Stimulated activated effector memory CD8-positive, alpha-beta T cell treated with anti-CD3 and anti-CD28 coated beads, Interleukin-12 subunit alpha, Interleukin-12 subunit beta, amount 100 ng/mL, for 72 hours (primary cell): ENCODE data around the gene EVI5L.
"Not testable (repeated sequence)": the region's sequence is repeated elsewhere in the genome, so short reads cannot be mapped to it uniquely, and the experiment has no call there.

Experiments used
- ATAC-seq: fragments of 150-1000 bp; cut with Tn5 transposase; 2 replicates; pipeline ENCODE4 v1.10.0; 2021
- DNase-seq, 2 donors: peaks; one replicate each; pipeline ENCODE4 v3.0.0; 2021 to 2022; ENCODE audit warnings: low spot score in 2 of 2
- H3K27ac Mint-ChIP-seq: one replicate; pipeline ENCODE4 v1.8.0; 2022; ENCODE audit warnings: mild to moderate bottlenecking, mixed read lengths
- H3K36me3 Mint-ChIP-seq: one replicate; pipeline ENCODE4 v1.8.0; 2022; ENCODE audit warnings: mild to moderate bottlenecking, mixed read lengths
- H3K4me1 Mint-ChIP-seq: one replicate; pipeline ENCODE4 v1.8.0; 2022; ENCODE audit warnings: mixed read lengths
- H3K4me3 Mint-ChIP-seq: one replicate; pipeline ENCODE4 v1.8.0; 2022; ENCODE audit warnings: mild to moderate bottlenecking, mixed read lengths
- H3K9me3 Mint-ChIP-seq: one replicate; pipeline ENCODE4 v1.8.0; 2022; ENCODE audit warnings: mixed read lengths

EVI5L gene

DNA sequence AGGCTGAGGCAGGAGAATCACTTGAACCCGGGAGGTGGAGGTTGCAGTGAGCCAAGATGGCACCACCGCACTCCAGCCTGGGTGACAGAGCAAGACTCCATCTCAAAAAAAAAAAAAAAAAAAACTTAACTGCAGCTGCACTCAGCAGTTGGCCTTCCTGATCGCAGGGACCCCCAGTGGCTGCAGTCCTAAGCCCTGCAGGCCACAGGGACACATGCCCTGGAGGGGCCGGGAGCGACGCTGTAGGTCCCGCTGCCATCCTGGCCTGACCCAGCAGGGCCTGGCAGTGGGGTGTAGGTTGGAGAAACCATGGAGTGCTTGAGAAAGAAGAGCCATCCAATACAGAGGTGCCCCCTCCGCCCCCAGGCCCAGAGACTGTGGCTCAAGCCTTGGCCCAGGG is 29.1 kb downstream of the EVI5L start:
- not testable (repeated sequence) for ATAC-seq, H3K4me1 Mint-ChIP-seq, H3K9me3 Mint-ChIP-seq, H3K27ac Mint-ChIP-seq, DNase-seq, H3K4me3 Mint-ChIP-seq, H3K36me3 Mint-ChIP-seq

DNA sequence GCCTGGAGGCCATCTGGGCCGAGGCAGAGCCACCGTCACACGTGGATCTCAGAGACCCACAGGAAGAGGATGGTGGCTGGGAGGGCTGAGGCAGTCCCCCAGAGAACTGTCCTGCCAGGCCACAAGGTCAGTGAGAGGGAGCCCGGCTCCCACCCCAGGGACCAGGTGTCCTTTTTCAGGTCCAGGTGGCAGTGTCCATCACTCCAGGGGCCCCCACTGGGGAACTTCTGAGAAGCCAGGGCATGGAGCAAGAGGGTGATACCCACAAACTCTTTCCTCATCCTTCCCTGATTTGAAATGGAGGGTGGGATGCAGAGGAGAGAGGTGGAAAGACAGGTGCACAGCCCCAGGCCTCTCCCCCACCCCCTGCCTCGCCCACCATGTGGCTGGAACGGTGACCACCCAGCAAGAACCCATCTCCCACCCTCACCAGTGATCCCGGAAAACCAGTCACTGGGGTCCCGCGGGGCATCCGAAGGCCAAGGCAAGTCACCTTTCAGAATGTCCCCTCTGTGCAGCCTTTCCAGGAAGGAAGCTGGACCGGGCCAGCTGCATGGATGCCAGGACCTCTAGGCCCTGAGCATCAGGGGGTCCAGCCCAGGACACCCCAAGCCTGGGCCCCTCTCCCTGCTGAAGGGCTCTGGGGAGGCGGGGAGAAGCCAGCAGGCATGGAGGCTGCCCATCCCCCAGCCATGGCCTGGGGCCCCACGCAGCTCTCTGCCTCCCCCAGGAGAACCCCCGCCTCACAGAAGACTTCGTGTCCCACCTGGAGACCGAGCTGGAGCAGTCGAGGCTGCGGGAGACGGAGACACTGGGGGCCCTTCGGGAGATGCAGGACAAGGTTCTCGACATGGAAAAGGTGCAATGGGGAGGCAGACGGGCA is 30.1 kb downstream of the EVI5L start:
- no peak overlapping the region for H3K4me3 Mint-ChIP-seq
- H3K4me1 Mint-ChIP-seq, result peaks cover 5% of the 10 kb centered on the region
- H3K36me3 Mint-ChIP-seq, result no peaks in the 10 kb centered on the region
- DNase-seq (no peak), ATAC-seq (no peak)
- H3K27ac Mint-ChIP-seq, result no peak overlapping the region
- no peaks in the 10 kb centered on the region for H3K9me3 Mint-ChIP-seq

DNA sequence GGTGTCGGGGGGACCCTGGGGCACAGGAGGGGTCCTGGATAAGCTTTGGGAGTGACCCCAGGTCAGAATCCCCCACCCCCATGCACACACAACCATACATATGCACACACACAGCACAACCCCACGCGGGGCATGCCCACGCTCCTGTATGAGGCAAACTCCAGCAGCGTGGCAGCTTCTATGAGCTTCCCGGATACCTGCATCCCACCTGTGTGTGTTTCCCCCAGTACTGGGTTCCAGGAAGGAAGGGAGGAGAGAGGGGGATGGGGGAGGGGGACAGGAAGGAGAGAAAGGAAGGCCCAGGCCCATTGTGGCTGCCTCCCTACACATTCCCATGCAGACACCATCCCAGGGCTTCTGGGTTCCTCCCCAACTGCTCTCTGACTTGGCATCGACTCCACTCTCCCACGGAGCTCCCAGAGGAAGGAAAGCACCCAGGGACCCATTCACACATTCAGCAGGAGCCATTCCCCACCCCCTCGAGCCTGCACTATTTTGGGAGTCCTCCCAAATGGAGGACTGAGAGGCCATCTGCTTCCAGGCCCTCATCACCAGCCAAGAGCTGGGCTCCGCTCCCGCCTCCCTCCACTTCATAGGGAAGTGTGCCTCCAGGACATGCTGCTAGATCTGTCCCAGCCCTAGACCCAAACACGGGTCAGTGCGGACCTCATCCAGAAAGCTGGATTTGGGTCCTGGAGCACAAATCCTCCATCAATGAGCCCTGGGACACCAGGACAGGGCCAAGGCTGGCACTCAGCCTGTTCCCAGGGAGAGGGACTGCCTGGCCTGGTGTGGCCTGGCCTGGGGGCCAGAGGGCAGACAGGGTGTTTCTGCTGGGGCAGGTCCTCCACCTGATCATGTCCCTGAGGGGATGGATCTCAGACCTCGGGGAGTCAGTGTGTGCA is 30.9 kb downstream of the EVI5L start:
- DNase-seq (no peak), ATAC-seq (no peak)
- H3K4me3 Mint-ChIP-seq, result peak overlapping the region; percentile 46

DNA sequence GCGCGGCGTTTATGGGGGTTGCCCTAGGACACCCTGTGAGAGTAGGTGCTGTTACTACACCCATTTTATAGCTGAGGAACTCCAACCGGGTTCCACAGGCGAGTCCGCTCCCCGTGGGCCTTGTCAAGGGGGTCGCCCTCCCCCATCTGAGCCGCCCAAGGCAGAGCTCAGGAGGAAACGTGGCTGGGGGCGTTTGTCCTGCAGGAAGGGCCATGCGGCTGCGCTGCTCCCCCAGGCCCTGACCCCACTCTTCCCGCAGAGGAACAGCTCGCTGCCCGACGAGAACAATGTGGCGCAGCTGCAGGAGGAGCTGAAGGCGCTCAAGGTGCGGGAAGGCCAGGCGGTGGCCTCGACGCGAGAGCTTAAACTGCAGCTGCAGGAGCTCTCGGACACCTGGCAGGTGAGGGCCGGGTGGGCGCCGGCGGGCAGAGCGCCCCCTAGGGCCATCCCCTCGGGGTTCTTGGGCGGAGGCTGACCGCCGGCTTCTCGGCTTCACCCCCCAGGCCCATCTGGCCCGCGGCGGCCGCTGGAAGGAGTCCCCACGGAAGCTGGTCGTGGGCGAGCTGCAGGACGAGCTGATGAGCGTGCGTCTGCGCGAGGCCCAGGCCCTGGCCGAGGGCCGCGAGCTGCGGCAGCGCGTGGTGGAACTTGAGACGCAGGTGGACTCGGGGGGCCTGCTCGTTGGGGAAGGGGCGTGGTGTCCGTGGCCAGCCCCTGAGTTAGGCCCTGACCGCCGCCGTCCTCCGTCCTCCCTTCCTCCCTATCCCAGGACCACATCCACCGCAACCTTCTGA is 31.8 kb downstream of the EVI5L start:
- Mint-ChIP-seq H3K27ac (no peak overlapping the region), H3K9me3 (no peaks in the 10 kb centered on the region), H3K4me1 (peaks cover 11% of the 10 kb centered on the region), H3K36me3 (no peaks in the 10 kb centered on the region), H3K4me3 (peak overlapping the region; percentile 46)
- DNase-seq (no peak), ATAC-seq (peak; percentile 9)

More for the DNA sequence above, 30.9 kb downstream of the EVI5L start:
- Mint-ChIP-seq H3K9me3 (no peaks in the 10 kb centered on the region), H3K27ac (no peak overlapping the region), H3K36me3 (no peaks in the 10 kb centered on the region), H3K4me1 (peaks cover 11% of the 10 kb centered on the region)

DNA sequence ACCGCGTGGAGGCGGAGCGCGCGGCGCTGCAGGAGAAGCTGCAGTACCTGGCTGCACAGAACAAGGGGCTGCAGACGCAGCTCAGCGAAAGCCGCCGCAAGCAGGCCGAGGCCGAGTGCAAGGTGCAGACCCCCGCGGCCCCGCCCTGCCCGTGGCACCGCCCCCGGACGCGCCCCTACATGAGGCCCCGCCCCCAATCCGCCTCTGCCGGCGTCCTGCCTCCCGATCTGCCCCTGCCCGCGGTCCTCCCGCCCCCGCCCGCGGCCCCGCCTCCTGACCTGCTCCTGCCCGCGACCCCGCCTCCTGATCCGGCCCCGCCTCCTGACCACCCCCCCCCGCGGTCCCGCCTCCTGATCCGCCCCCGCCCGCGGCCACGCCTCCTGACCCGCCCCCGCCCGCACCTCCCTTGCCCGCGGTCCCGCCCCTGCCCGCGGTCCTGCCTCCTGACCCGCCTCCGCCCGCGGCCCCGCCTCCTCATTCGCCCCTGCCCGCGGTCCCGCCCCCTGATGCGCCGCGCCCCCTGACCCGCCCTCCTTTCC is 32.5 kb downstream of the EVI5L start:
- no peaks in the 10 kb centered on the region for H3K36me3 Mint-ChIP-seq
- H3K4me3 Mint-ChIP-seq, result peak overlapping the region; percentile 46
- DNase-seq, result peak; percentile 47 to 67
- peak; percentile 53 for ATAC-seq
- no peaks in the 10 kb centered on the region for H3K9me3 Mint-ChIP-seq
- H3K4me1 Mint-ChIP-seq, result peaks cover 11% of the 10 kb centered on the region
- H3K27ac Mint-ChIP-seq, result no peak overlapping the region

DNA sequence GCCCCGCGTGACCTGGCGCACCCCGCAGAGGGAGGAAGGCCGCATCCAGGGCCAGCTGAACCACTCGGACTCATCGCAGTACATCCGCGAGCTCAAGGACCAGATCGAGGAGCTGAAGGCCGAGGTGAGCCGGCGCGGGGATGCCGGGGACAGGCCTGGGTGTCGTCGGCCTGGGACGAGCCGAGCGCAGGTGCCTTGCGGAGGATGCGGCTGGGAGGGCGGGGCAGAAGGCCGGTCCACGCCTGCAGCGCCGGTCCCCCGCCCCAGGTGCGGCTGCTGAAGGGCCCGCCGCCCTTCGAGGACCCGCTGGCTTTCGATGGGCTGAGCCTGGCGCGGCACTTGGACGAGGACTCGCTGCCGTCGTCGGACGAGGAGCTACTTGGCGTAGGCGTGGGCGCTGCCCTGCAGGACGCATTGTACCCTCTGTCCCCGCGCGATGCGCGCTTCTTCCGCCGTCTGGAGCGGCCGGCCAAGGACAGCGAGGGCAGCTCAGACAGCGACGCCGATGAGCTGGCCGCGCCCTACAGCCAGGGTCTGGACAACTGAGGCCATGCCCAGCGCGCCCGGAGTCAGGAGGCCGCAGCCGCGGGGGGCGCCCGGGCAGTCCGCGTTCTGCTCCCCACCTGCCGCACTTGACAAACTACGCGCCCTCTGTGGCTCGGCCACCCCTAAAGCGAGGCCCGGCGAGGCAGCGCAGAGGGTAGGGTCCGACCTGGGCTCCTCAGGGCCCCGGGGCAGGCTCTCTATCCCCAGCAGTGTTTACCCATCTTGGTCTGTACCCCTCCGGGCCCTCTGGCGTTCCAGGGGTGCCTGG is 33.3 kb downstream of the EVI5L start:
- peaks cover 12% of the 10 kb centered on the region for H3K4me1 Mint-ChIP-seq
- DNase-seq (no peak), ATAC-seq (peak; percentile 9)
- no peak overlapping the region for H3K4me3 Mint-ChIP-seq
- no peaks in the 10 kb centered on the region for H3K9me3 Mint-ChIP-seq
- no peaks in the 10 kb centered on the region for H3K36me3 Mint-ChIP-seq
- H3K27ac Mint-ChIP-seq, result no peak overlapping the region

DNA sequence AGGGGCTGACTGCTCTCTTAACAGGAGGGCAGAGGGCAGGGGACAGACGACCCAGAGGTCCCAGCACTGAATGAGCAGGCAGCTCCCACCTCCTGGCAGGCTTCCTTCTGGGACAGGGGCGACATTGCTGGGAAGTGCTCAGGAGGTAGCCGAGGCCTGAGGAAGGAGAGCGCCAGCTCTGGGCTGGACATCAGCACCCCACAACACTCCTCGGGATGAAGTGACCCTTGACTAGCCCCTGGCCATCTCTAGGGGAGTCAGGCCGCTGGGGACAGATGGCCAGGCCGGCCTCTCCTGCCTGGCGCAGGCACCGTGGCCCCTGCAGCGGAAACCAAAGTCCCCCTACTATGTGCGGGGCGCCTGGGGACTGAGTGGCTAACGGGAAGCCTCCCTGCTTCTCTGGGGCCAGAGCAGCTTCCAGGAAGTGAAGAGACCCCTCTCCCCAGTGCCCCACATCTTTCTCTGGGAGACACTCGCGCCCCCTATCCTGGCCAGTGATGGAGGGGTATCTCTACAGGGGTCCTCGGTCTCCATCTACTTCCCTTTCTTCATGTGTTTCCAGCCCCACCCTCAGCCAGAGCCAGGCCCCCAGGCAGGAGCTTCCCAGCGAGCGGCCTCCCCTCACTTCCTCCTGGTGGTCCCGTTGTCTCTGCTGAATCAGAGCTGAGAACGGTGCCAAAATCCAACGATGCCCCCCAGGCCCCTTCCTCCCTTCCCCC is 34.1 kb downstream of the EVI5L start:
- no peak for ATAC-seq
- Mint-ChIP-seq H3K36me3 (no peaks in the 10 kb centered on the region), H3K27ac (no peak overlapping the region)

DNA sequence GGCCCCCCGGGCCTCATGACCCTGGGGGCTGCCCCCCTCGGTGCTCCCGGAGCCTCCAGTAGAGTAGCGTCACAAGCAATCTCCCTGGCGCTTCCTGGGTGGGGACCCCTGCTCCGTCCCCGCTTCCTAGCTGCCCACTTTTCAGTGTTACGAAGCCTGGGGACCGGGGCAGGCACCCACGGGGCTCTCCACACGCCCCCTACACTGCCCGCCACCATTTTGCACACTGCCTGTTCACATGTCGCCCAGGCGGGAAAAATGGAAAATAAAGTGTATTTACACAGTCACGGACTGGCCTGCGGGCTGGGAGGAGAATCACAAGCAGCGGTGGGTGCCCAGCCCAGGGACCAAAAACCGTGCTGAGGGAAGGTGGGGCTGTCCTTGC is 34.7 kb downstream of the EVI5L start:
- ATAC-seq, result no peak
- Mint-ChIP-seq H3K9me3 (no peaks in the 10 kb centered on the region), H3K36me3 (no peaks in the 10 kb centered on the region), H3K27ac (no peak overlapping the region), H3K4me3 (peak overlapping the region; percentile 26), H3K4me1 (peaks cover 18% of the 10 kb centered on the region)
- no peak for DNase-seq

More for the DNA sequence above, 34.1 kb downstream of the EVI5L start:
- DNase-seq, result no peak
- no peak overlapping the region for H3K4me3 Mint-ChIP-seq
- H3K9me3 Mint-ChIP-seq, result no peaks in the 10 kb centered on the region
- peaks cover 18% of the 10 kb centered on the region for H3K4me1 Mint-ChIP-seq

DNA sequence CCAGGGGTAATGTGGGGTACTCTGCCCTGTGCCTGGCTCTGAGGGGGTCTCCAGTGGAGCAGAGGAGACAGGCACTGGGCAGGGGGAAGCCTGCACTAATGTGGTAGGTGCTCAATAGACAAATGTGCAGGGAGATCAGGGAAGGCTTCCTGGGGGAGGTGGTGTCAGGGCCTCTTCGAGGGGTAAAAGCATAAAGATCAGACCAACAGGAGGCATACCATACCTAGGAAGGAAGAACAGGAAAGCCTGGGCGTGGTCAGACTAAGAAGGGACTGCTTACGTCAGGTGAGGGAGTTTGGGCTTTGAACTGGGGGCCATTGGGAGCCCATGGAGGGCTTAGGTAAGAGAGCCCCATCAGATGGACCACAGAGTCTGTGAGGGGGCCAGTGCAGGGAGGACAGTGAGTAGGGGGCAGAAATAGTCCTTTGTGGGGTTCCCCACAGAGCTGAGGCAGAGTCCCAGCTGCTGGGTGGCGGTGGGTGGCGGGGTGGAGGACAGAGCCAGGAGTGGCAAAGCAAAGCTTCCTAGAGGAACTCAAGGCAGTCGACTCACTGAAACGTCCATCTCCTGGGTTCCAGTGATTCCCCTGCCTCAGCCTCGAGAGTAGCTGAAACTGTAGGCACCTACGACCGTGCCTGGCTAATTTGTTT is 35.4 kb downstream of the EVI5L start:
- peak overlapping the region; percentile 26 for H3K4me3 Mint-ChIP-seq
- no peaks in the 10 kb centered on the region for H3K9me3 Mint-ChIP-seq
- no peak for ATAC-seq
- H3K4me1 Mint-ChIP-seq, result peaks cover 18% of the 10 kb centered on the region
- no peak overlapping the region for H3K27ac Mint-ChIP-seq
- no peaks in the 10 kb centered on the region for H3K36me3 Mint-ChIP-seq
- DNase-seq, result no peak

DNA sequence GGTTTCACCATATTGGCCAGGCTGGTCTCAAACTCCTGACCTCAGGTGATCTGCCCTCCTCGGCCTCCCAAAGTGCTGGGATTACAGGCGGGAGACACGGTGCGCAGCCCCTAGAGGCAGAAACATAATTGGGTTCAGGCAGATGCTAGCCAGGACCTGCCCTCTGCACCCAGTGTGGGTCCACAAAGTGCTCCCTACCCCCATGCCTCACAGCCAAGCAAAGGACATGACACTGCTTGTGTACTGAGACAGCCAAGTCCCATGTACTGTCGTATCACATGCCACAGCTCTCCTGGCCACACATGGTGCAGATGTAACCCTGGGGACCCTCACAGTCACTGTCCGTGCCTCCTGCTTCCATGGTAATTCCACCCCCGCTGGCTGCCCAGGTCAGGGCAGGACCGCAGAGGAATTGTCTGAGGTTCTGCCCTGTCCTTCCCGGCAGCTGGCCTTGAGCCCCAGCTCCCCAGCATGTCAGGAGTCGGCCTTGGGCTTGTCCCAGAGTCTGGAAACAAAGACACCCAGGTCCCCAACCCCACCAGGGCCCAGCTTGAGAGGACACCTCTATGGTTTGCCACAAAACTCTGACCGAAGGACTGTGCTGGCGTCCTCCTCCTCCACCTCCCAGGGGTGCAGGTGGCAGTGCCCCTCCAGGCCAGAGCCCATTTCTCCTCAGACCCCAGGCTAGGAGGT is 36.5 kb downstream of the EVI5L start:
- Mint-ChIP-seq H3K4me3 (no peak overlapping the region), H3K27ac (no peak overlapping the region), H3K9me3 (peaks cover 2% of the 10 kb centered on the region), H3K36me3 (no peaks in the 10 kb centered on the region), H3K4me1 (peaks cover 28% of the 10 kb centered on the region)
- ATAC-seq, result no peak
- no peak for DNase-seq

DNA sequence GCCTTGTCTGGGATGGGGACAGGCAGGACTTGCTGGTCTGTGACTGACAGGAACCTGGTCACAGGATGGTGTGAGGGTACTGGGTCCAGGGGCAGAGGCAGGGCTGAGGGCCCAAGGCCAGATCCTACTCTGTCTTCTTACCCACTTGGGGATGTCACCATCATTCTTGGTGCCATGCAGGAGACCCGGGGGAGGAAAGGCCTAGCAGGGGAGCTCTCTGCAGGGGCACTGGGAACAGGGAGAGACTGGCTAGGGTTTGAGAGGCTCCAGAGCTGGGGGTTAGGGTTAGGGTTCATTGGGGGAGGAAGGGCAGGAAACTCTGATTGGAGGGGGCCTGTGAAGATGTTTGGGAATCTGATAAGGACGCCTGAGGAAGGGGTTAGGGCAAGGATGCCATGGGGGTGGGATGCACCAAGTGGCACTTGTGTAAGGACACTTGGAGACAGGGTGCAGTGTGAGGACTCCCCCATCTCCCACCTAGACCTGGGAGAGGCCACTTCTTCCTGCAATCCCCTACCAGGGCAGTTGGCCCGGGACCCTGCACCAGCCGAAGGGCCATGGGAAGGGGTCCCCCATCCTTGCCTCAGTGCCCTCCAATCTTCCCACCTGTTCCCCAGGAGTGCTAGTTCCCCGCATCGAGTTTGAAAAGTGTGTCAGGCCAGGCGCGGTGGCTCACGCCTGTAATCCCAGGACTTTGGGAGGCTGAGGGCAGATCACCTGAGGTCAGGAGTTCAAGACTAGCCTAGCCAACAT is 37.2 kb downstream of the EVI5L start:
- Mint-ChIP-seq H3K9me3 (peaks cover 2% of the 10 kb centered on the region), H3K27ac (no peak overlapping the region), H3K36me3 (no peaks in the 10 kb centered on the region), H3K4me1 (peaks cover 35% of the 10 kb centered on the region), H3K4me3 (peak overlapping the region; percentile 80)
- no peak for ATAC-seq
- no peak for DNase-seq

DNA sequence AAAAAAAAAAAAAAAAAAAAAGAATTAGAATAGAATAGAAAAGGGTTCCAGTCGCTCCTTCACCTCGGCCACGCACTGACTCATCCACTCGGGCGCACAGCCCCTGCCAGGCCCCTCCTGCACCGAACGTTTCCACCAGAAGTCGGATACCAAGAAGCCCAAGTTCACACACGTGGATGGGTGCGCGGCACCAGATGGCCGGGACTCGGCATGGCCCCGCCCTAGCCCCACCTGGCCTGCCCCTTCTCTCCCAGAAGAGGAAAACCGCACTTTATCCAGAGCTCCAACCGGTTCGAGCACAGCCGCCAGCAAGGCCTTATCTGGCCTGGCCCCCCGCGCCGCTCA is 38.3 kb downstream of the EVI5L start:
- DNase-seq (no peak), ATAC-seq (no peak)
- no peak overlapping the region for H3K27ac Mint-ChIP-seq
- H3K36me3 Mint-ChIP-seq, result no peaks in the 10 kb centered on the region
- peaks cover 2% of the 10 kb centered on the region for H3K9me3 Mint-ChIP-seq
- peaks cover 35% of the 10 kb centered on the region for H3K4me1 Mint-ChIP-seq
- peak overlapping the region; percentile 80 for H3K4me3 Mint-ChIP-seq
